Adrenal gland (tissue), 12 donors: ENCODE data around the gene PTPN14. TPM values are rescaled to one million over a fixed set of nuclear protein-coding genes. Genes with fewer than 3 reads are reported as not detected.

Experiments used
- DNase-seq, 7 donors: peaks; one replicate each; pipeline ENCODE4 v3.0.0-alpha.2; 2019 to 2020
- H3K27ac ChIP-seq, 5 donors: fragments of 200-600 bp; sonication (generic) in 4 of 5; 1 replicate in 3 of 5; 2 replicates in 2 of 5; pipeline versions ENCODE4 v1.5.1 to v1.8.0; 2016 to 2020; ENCODE audit warnings: mild to moderate bottlenecking in 1 of 5
- H3K27me3 ChIP-seq: fragments of 200-600 bp; 2 replicates; pipeline ENCODE4 v1.8.0; 2021
- H3K36me3 ChIP-seq, 2 donors: fragments of 200-600 bp; replicated peaks in 1 of 2; 1 replicate in 1 of 2; 2 replicates in 1 of 2; pipeline versions ENCODE4 v1.5.1 to v1.8.0; 2018 to 2022
- H3K4me1 ChIP-seq, 2 donors: fragments of 200-600 bp; replicated peaks in 1 of 2; 1 replicate in 1 of 2; 2 replicates in 1 of 2; pipeline versions ENCODE4 v1.5.1 to v1.8.0; 2018 to 2021
- H3K4me3 ChIP-seq, 4 donors: fragments of 200-600 bp; sonication (generic) in 3 of 4; one replicate each; pipeline ENCODE4 v1.5.1; 2016 to 2018
- H3K9me3 ChIP-seq, 3 donors: fragments of 200-600 bp; sonication (generic) in 1 of 3; replicated peaks in 1 of 3; 1 replicate in 2 of 3; 2 replicates in 1 of 3; pipeline versions ENCODE4 v1.5.1 to v1.8.0; 2016 to 2021
- POLR2A ChIP-seq, 2 donors: fragments of 450-650 bp; IDR thresholded peaks; one replicate each; pipeline ENCODE4 v1.6.1; 2017; ENCODE audit warnings: antibody characterized with exemption in 2 of 2, mild to moderate bottlenecking in 2 of 2, moderate library complexity in 1 of 2
- WGBS, 4 donors: extraction: QIAGEN DNeasy Blood & Tissue Kit in 2 of 4; methylation state at CpG; one replicate each; pipeline versions ENCODE4 v1.1.5 to v1.1.7; 2013 to 2017; 5-methylcytosine and 5-hydroxymethylcytosine counted together
- intact Hi-C, 2 donors: fragments of 100-400 bp; cut with DNase I; formaldehyde crosslinking; loops; one replicate each; pipeline versions ENCODE4 v1.14.1 to v1.15.0; 2022 to 2023
- polyA plus RNA-seq, 3 donors: library from polyadenylated mRNA; stranded (reverse); fragments of 200-250 nt in 2 of 3; fragments of 350-450 nt in 1 of 3; fragmentation: Illumina TruSeq in 1 of 3; extraction: RNeasy Lipid Tissue Mini Kit (QIAGEN cat#74804) in 1 of 3; gene quantifications; one replicate each; pipeline ENCODE4 v1.2.3, GENCODE V29; 2013 to 2014
- total RNA-seq, 9 donors: library from RNA; depleted of rRNA in 4 of 9; stranded (reverse); fragments of >200 nt in 4 of 9; fragments of 120-200 nt in 1 of 9; fragmentation: NEBNext Ultra II Directional in 1 of 9; extraction: Animal tissue kit (Norgen Biotek cat#: 25700) in 1 of 9; gene quantifications; one replicate each; pipeline versions ENCODE4 v1.1.0 to v1.2.4, GENCODE V29; 2013 to 2023
- TF ChIP-seq, protein P1 (sequence below), 6 experiments: fragments of 450-650 bp in 4 of 6; fragments of 200-600 bp in 2 of 6; sonication (generic) in 1 of 6; IDR thresholded peaks; 1 replicate in 5 of 6; 2 replicates in 1 of 6; pipeline versions ENCODE4 v1.5.1 to v1.8.0; 2016 to 2021; ENCODE audit warnings: antibody characterized with exemption in 6 of 6, mild to moderate bottlenecking in 2 of 6, moderate library complexity in 1 of 6
- donor health status: healthy with polysubstance abuse.
- donor health status: Bipolar disorder and iron deficiency.
- donor health status: DM: yes; HTN: yes; CAD: no.
- donor health status: DM: no; HTN: no; CAD: no.
- donor health status: DM: no; HTN: no; CAD: no.
- donor health status: DM: yes; HTN: yes; CAD: no.

The PTPN14 gene
- total and polyA plus RNA-seq, 12 donors: 7.9 to 96.2 (median 32.0) TPM

DNA sequence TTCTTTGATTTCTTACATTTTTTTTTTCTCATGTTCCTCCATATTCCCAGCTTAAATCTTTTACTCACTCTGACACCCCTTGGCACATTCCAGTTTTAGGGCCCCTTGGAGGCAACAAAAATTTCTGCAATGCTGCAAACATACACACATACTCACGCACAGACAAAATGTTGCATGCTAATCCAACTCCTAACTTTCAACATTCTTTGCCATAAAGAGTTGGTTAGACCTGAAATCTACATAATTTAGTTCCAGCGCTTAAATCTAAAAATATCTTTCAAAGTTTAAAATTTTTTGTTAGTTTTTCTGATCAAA, 103.9 kb downstream of the PTPN14 start:
- H3K27ac ChIP-seq: no peak overlapping the region
- H3K4me1 ChIP-seq: peaks cover 0 to 14% of the 10 kb centered on the region in 2 donors
- DNase-seq: no peak

DNA sequence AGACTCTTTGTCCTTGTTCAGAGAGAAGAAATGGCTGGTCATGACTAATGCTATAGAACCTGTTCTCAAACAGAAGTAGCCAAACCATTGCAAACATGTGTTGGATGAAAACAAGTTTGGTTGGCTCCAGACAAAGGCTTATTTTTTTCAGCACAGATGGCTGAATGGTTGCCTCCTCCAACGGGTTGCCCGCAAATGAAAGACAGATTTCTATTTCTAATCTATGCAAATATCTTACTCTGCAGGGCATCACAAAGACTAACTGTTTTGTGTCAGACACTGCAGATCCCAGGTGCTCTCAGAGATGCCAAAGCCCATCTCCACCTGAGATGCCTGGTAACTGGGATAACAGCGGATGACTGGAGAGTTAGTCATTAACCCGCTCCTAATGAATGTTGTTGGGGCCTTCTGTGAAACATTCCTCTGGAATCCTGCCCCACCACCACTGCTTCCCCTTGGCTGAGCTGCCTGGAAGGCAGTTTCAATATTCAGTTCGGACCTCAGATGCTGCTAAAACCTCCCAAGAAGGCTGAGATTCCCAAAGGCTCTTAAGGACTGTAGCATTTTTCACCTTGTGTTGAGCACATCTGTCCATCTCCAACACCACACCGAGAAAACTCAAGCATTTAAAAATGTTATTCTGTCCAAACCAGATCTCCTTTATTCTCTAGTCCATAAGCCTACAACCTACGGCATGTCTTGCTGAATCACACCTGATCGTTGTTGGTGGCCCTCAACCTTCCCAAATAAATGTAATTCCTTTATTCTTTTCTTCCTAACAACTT, 104.4 kb downstream of the PTPN14 start:
- Histone ChIP-seq H3K36me3 (no peaks in the 10 kb centered on the region), H3K27me3 (no peaks in the 10 kb centered on the region), H3K4me1 (peaks cover 0 to 14% of the 10 kb centered on the region in 2 donors), H3K9me3 (no peaks in the 10 kb centered on the region), H3K27ac (no peak overlapping the region), H3K4me3 (no peak overlapping the region)
- intact Hi-C loops: no loop called here
- 86 to 91% (median 88%) methylated on average over 8 of the region's 8 CpGs for WGBS, 4 donors
- TF ChIP-seq, protein P1, sequence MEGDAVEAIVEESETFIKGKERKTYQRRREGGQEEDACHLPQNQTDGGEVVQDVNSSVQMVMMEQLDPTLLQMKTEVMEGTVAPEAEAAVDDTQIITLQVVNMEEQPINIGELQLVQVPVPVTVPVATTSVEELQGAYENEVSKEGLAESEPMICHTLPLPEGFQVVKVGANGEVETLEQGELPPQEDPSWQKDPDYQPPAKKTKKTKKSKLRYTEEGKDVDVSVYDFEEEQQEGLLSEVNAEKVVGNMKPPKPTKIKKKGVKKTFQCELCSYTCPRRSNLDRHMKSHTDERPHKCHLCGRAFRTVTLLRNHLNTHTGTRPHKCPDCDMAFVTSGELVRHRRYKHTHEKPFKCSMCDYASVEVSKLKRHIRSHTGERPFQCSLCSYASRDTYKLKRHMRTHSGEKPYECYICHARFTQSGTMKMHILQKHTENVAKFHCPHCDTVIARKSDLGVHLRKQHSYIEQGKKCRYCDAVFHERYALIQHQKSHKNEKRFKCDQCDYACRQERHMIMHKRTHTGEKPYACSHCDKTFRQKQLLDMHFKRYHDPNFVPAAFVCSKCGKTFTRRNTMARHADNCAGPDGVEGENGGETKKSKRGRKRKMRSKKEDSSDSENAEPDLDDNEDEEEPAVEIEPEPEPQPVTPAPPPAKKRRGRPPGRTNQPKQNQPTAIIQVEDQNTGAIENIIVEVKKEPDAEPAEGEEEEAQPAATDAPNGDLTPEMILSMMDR (IDR thresholded peaks at IDR 0.05): no peak
- no peak for TF ChIP-seq POLR2A (IDR thresholded peaks at IDR 0.05)
- no peak for DNase-seq

More for the DNA sequence above, 103.9 kb downstream of the PTPN14 start:
- no peak overlapping the region for H3K4me3 ChIP-seq
- no peaks in the 10 kb centered on the region for H3K27me3 ChIP-seq
- H3K9me3 ChIP-seq: no peaks in the 10 kb centered on the region
- intact Hi-C loops: no loop called here
- TF ChIP-seq POLR2A (IDR thresholded peaks at IDR 0.05): no peak
- TF ChIP-seq, protein P1 (IDR thresholded peaks at IDR 0.05): no peak
- H3K36me3 ChIP-seq: no peaks in the 10 kb centered on the region
- 95 to 97% (median 97%) methylated on average over 2 of the region's 2 CpGs for WGBS, 4 donors

DNA sequence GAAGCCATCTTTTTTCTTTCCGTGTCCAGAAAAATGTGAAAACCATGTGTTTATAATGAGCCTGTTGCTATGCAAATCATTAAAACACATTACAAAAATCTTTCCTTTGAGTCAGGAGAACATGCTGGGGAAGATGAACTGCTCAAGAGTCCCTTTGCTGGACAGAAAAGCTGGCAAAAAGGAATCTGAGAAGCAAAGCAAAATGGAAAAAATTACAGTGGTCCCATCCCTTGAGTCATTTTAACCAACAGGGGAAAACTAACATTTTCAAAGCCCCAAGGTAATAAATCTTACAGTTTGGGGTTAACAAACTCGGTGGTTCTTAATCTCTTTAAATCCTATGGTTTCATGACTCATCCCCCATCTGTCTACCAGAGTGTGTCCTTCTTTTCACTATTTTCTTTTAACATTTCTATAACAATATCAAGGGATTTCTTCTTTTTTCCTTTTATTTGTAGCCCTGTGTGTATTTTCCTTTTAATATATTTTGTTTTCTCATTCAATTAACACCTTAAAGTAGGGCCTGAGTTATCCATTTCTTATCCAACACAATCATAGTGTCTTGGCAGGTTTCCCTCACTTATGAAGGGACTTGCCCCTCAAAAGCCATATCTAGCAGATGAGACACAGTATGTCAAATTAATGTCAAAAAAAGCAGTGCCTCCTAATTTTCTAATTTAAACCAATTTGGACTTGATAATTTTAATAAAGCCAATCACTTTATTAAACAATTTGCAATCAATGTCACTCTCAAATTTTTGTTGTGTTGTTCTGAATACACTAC, 105.4 kb downstream of the PTPN14 start:
- H3K36me3 ChIP-seq: no peaks in the 10 kb centered on the region
- no peaks in the 10 kb centered on the region for H3K9me3 ChIP-seq
- no peak for DNase-seq
- peaks cover 0 to 14% of the 10 kb centered on the region in 2 donors for H3K4me1 ChIP-seq
- WGBS, 4 donors: 37 to 49% (median 44%) methylated on average over 2 of the region's 2 CpGs
- peak overlapping the region in 1 of 5 donors; percentile 52 for H3K27ac ChIP-seq
- H3K27me3 ChIP-seq: no peaks in the 10 kb centered on the region
- no peak overlapping the region for H3K4me3 ChIP-seq
- intact Hi-C loops: no loop called here
- TF ChIP-seq, protein P1 (IDR thresholded peaks at IDR 0.05): no peak
- no peak for TF ChIP-seq POLR2A (IDR thresholded peaks at IDR 0.05)

DNA sequence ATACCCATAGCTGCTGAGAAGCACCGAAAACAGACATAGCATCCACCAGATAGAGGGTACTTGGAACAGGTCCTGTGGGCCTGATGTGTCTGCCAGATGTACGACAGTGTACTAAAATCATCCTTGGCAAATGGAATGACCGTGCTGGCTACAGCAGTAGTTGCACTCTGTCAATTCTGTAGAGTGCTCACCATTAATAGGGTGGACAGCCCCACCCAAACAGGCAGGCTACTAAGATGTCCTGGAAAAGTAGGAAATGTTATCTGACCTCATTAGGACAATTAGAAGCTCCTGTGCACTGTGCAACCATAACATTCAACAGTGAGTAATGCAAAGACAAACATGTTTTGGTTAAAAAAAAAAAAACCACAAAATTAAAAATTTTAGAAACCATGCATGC, 106.2 kb downstream of the PTPN14 start:
- WGBS, 4 donors: 82 to 97% (median 90%) methylated on average over 3 of the region's 3 CpGs
- peak overlapping the region in 2 of 5 donors; percentile 13 to 52 for H3K27ac ChIP-seq
- DNase-seq: no peak
- intact Hi-C loops: no loop called here
- H3K36me3 ChIP-seq: no peaks in the 10 kb centered on the region
- H3K9me3 ChIP-seq: no peaks in the 10 kb centered on the region
- H3K4me1 ChIP-seq: peaks cover 6 to 19% of the 10 kb centered on the region in 2 donors
- H3K4me3 ChIP-seq: no peak overlapping the region
- TF ChIP-seq, protein P1 (IDR thresholded peaks at IDR 0.05): no peak
- no peak for TF ChIP-seq POLR2A (IDR thresholded peaks at IDR 0.05)
- H3K27me3 ChIP-seq: no peaks in the 10 kb centered on the region
